ENCODE results near the gene AGPAT1. TPM values are rescaled to one million over a fixed set of nuclear protein-coding genes. Genes with fewer than 3 reads are reported as not detected.

Gene AGPAT1
- total RNA-seq, 1 donor from 2014 or later = 57.2 TPM

DNA sequence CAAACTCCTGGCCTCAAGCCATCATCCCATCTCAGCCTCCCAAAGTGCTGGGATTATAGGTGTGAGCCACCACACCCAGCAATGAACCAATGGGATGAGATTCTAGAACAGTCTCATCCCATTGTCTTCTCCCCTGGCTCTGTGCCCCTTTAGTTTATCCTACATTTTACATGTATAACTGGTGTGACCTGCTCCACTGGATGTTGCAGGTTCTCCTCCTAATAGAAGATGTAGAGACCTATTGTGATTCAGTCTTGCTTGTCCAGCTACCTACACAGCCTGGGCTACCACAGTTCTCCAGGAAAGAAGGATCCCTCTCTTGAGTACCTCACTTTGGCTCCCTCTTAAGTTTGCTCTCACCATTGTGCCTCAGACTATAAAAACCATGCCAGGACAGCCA is 43.8 kb downstream of the AGPAT1 start:
- TF ChIP-seq, protein P1, sequence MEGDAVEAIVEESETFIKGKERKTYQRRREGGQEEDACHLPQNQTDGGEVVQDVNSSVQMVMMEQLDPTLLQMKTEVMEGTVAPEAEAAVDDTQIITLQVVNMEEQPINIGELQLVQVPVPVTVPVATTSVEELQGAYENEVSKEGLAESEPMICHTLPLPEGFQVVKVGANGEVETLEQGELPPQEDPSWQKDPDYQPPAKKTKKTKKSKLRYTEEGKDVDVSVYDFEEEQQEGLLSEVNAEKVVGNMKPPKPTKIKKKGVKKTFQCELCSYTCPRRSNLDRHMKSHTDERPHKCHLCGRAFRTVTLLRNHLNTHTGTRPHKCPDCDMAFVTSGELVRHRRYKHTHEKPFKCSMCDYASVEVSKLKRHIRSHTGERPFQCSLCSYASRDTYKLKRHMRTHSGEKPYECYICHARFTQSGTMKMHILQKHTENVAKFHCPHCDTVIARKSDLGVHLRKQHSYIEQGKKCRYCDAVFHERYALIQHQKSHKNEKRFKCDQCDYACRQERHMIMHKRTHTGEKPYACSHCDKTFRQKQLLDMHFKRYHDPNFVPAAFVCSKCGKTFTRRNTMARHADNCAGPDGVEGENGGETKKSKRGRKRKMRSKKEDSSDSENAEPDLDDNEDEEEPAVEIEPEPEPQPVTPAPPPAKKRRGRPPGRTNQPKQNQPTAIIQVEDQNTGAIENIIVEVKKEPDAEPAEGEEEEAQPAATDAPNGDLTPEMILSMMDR (IDR thresholded peaks at IDR 0.05; ENCODE audit: insufficient read depth, low read length, poor library complexity, severe bottlenecking) = no peak
- no peak for DNase-seq (ENCODE audit: low read depth)
- peaks cover 2% of the 10 kb centered on the region for H3K27me3 ChIP-seq (ENCODE audit: control insufficient read depth, insufficient read depth, low read length)
- no peak overlapping the region for H3K4me3 ChIP-seq (ENCODE audit: low read depth, low read length)
- H3K36me3 ChIP-seq (ENCODE audit: control insufficient read depth, insufficient read depth, low read length) = no peaks in the 10 kb centered on the region

DNA sequence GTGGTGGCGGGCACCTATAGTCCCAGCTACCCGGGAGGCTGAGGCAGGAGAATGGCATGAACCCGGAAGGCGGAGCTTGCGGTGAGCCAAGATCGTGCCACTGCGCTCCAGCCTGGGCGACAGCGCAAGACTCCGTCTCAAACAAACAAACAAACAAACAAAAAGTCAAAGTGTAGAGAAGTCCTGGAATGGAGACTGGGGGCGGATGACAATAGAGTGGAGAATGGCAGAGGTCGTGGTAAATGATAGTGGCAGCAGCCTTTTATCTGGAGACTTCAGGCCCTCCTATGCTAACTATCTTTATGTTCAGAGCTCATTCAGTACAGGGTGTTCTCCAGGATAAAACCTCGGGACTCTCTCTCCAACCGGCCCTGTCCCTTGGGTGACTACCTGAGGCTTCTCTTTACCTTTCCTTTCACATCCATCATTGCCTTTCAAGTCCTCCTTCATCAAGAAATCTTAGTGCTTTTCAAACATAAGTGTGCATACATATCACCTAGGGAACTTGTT is 44.4 kb downstream of the AGPAT1 start:
- Histone ChIP-seq H3K36me3 (ENCODE audit: control insufficient read depth, insufficient read depth, low read length) (no peaks in the 10 kb centered on the region), H3K4me3 (ENCODE audit: low read depth, low read length) (no peak overlapping the region), H3K27me3 (ENCODE audit: control insufficient read depth, insufficient read depth, low read length) (peaks cover 2% of the 10 kb centered on the region)
- TF ChIP-seq, protein P1 (IDR thresholded peaks at IDR 0.05; ENCODE audit: insufficient read depth, low read length, poor library complexity, severe bottlenecking) = no peak
- no peak for DNase-seq (ENCODE audit: low read depth)

- TF ChIP-seq, protein P1 (IDR thresholded peaks at IDR 0.05; ENCODE audit: insufficient read depth, low read length, poor library complexity, severe bottlenecking) = no peak
- Histone ChIP-seq H3K27me3 (ENCODE audit: control insufficient read depth, insufficient read depth, low read length) (no peaks in the 10 kb centered on the region), H3K36me3 (ENCODE audit: control insufficient read depth, insufficient read depth, low read length) (no peaks in the 10 kb centered on the region), H3K4me3 (ENCODE audit: low read depth, low read length) (peak overlapping the region; percentile 65)
- no peak for DNase-seq (ENCODE audit: low read depth)
These were observed 46.4 kb downstream of the AGPAT1 start for GRCh38 chr6:32129297-32130088.

DNA sequence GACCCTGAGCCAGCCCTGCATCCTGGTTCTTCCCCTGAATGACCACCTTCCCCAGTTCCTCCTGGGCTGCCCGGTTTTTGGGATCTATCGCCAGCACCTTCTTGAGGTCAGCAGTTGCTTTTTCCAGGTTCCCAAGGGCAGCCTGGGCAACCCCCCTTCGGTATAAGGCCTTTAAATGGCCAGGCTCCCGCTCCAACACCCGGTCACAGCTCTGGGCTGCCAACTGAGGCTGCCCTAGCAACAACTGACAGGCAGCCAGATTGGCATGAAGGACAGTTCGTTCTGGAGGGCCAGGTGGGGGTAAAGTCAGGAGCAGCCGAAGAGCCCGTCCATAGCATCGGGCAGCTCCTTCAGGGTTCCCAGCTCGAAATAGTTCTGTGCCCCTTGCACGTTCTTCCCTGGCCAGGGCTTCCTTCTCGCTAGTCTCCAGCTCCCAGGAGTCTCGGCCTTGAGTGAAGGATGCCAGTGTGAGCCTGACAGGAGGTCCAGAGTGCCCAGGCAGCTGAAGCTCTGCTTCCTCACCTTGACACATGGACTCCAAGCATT is 47.1 kb downstream of the AGPAT1 start:
- Histone ChIP-seq H3K4me3 (ENCODE audit: low read depth, low read length) (no peak overlapping the region), H3K36me3 (ENCODE audit: control insufficient read depth, insufficient read depth, low read length) (no peaks in the 10 kb centered on the region), H3K27me3 (ENCODE audit: control insufficient read depth, insufficient read depth, low read length) (no peaks in the 10 kb centered on the region)
- DNase-seq (ENCODE audit: low read depth) = no peak
- TF ChIP-seq, protein P1 (IDR thresholded peaks at IDR 0.05; ENCODE audit: insufficient read depth, low read length, poor library complexity, severe bottlenecking) = no peak

DNA sequence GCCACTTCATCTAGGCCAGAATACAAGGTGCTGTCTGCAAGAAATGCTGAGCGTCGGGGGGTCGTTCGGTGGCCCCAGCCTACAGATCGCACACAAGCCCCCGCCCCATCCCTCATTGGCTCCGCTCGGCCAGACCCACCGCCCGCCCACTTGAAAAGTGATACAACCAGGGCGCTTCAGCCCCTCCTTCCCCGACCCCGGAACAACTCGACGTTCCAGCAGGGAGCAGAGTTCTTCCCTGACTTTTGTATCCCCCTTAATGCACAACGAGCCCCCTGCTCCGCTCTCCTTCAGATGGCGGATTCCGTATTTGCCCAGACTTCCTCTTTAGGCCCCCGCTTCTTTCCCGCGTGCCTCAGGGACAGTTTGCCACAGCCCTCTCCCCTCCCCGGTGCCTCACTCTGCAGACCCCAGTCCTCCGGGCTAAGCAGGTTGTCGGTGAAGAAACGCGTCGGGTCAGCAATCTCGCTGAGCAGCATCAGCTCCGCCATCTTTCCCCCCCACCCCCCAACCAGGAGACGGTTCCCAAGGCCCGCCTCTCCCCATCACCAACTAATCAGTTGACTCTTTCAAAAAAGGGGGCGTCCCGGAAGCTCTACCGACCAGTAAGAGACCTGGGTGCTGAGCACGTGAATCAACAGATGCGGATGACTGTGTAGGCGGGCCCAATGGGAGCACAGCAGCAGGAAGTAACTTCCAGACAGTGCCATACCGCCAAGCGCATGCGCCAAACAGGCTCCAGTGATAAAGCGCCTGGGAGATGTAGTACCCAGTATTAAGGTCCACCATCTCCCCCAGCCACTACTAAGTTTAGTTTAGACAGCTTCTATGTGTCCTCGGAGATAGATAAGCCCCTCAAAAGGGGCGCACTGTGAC is 47.9 kb downstream of the AGPAT1 start, which contains the start of gene ATF6B:
Gene ATF6B, minus strand, starts transcription at position 530 of the 876 bp plus-strand sequence. Its CDS starts 39 bp downstream, at position 491.
- no peaks in the 10 kb centered on the region for H3K36me3 ChIP-seq (ENCODE audit: control insufficient read depth, insufficient read depth, low read length)
- peak within 1 kb of the TSS; percentile 80 for H3K4me3 ChIP-seq (ENCODE audit: low read depth, low read length)

More for the DNA sequence above, 47.9 kb downstream of the AGPAT1 start, which contains the start of gene ATF6B:
- H3K27me3 ChIP-seq (ENCODE audit: control insufficient read depth, insufficient read depth, low read length) = no peaks in the 10 kb centered on the region
- TF ChIP-seq, protein P1 (IDR thresholded peaks at IDR 0.05; ENCODE audit: insufficient read depth, low read length, poor library complexity, severe bottlenecking) = no peak
- peak; percentile 100 for DNase-seq (ENCODE audit: low read depth)
